Karpas-422 (cell line): ENCODE data around the gene OTOGL. TPM values are rescaled to one million over a fixed set of nuclear protein-coding genes. Genes with fewer than 3 reads are reported as not detected.
"Not testable (repeated sequence)": the region's sequence is repeated elsewhere in the genome, so short reads cannot be mapped to it uniquely, and the experiment has no call there.

ENCODE experiments used
- DNase-seq: peaks from one replicate; pipeline ENCODE4 v3.0.0-alpha.2; 2015
- H2AFZ ChIP-seq: fragments of 200-600 bp; sonication (generic); 2 replicates; pipeline ENCODE4 v1.6.1; 2014; ENCODE audit warnings: antibody characterized with exemption, low read length, mixed read lengths
- H3K27ac ChIP-seq: fragments of 200-600 bp; sonication (generic); 2 replicates; pipeline ENCODE4 v1.5.1; 2014; ENCODE audit warnings: mild to moderate bottlenecking, low read length, moderate library complexity
- H3K27me3 ChIP-seq: fragments of 200-600 bp; sonication (generic); 2 replicates; pipeline ENCODE4 v1.6.1; 2014; ENCODE audit warnings: low read length, mixed read lengths
- H3K36me3 ChIP-seq: fragments of 200-600 bp; sonication (generic); 2 replicates; pipeline ENCODE4 v1.6.1; 2014; ENCODE audit warnings: low read length, mixed read lengths; ENCODE audit not compliant: insufficient read depth
- H3K4me1 ChIP-seq: fragments of 200-600 bp; sonication (generic); 2 replicates; pipeline ENCODE4 v1.6.1; 2014; ENCODE audit warnings: mild to moderate bottlenecking, low read length, mixed read lengths
- H3K4me2 ChIP-seq: fragments of 200-600 bp; sonication (generic); 2 replicates; pipeline ENCODE4 v1.6.1; 2014; ENCODE audit warnings: low read length, low read depth, mild to moderate bottlenecking; ENCODE audit not compliant: poor library complexity, severe bottlenecking
- H3K4me3 ChIP-seq: fragments of 200-600 bp; sonication (generic); 2 replicates; pipeline ENCODE4 v1.5.1; 2014; ENCODE audit warnings: mild to moderate bottlenecking, antibody characterized with exemption, low read length, mixed read lengths
- H3K79me2 ChIP-seq: fragments of 200-600 bp; sonication (generic); 2 replicates; pipeline ENCODE4 v1.6.1; 2014; ENCODE audit warnings: mild to moderate bottlenecking, low read length, mixed read lengths
- H3K9ac ChIP-seq: fragments of 200-600 bp; sonication (generic); 2 replicates; pipeline ENCODE4 v1.6.0; 2014; ENCODE audit warnings: low read length
- H3K9me2 ChIP-seq: fragments of 200-600 bp; sonication (generic), shearing (Covaris generic); replicated peaks from 2 replicates; pipeline ENCODE4 v1.6.0; 2014; ENCODE audit warnings: mild to moderate bottlenecking, low read length, moderate library complexity; ENCODE audit not compliant: insufficient read depth
- H3K9me3 ChIP-seq: fragments of 300-700, 200-600 bp; sonication (generic); 2 replicates; pipeline ENCODE4 v1.6.1; 2014; ENCODE audit warnings: low read length, mixed read lengths
- H4K20me1 ChIP-seq: fragments of 200-600 bp; sonication (generic); 2 replicates; pipeline ENCODE4 v1.6.1; 2014; ENCODE audit warnings: mild to moderate bottlenecking, antibody characterized with exemption, low read length, low read depth; ENCODE audit not compliant: insufficient read depth
- total RNA-seq: library from RNA; depleted of rRNA; stranded (reverse); fragments of >200 nt; shearing (Covaris generic); gene quantifications from 2 replicates; pipeline ENCODE4 v1.2.3, GENCODE V29; 2014; ENCODE audit warnings: low replicate concordance

Gene OTOGL
- total RNA-seq, 1 experiment from 2014 or later: not detected

DNA sequence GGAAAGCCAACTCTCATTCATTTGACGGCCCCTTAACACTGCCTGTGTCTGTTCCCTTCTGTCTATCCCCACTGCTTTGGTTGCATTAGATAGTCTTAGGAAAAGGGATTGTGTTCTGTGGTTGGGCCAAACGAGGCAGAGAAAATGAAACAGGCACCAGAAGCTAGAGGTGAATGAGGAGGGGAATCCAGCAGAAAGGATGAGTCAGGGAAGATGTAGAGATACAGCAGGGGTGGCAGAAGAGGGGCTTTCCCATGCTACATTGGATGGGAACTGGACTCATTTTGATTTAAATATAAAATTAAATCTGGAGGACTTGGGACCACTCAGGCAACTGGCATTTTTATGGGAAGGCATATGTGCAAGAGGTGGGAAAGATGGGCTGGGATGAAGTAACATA, 43.3 kb downstream of the OTOGL start:
- Histone ChIP-seq H3K27ac (no peak overlapping the region), H2AFZ (no peak overlapping the region), H3K27me3 (no peaks in the 10 kb centered on the region), H4K20me1 (no peaks in the 10 kb centered on the region), H3K36me3 (no peaks in the 10 kb centered on the region), H3K4me2 (no peak overlapping the region), H3K79me2 (no peaks in the 10 kb centered on the region), H3K4me3 (no peak overlapping the region), H3K9ac (no peak overlapping the region), H3K9me3 (no peaks in the 10 kb centered on the region), H3K4me1 (no peaks in the 10 kb centered on the region), H3K9me2 (no peaks in the 10 kb centered on the region)
- no peak for DNase-seq

DNA sequence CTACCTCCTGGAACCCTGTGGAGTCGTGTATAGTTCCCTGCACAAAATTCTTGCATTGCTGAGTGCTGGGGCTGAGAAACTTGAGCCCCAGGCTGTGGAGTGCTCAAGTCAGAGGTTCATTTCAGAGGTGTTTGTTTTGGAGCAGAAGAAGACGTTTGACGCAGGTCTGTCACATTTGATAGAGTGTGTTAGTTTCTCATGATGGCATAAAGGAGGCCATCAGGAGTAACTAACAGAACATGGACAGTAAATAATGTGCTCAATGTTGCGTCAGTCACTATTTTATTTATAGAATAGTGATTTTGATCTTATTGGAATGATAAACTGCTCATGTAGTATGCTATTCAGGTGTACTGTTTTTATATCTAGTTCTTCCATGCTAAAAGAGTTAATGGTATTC, 44.2 kb downstream of the OTOGL start:
- Histone ChIP-seq H3K4me1 (no peaks in the 10 kb centered on the region), H3K36me3 (no peaks in the 10 kb centered on the region), H3K9ac (no peak overlapping the region), H3K27me3 (no peaks in the 10 kb centered on the region), H3K9me3 (no peaks in the 10 kb centered on the region), H3K9me2 (no peaks in the 10 kb centered on the region), H3K27ac (no peak overlapping the region), H2AFZ (no peak overlapping the region), H4K20me1 (no peaks in the 10 kb centered on the region), H3K4me3 (no peak overlapping the region), H3K79me2 (no peaks in the 10 kb centered on the region), H3K4me2 (no peak overlapping the region)
- no peak for DNase-seq

DNA sequence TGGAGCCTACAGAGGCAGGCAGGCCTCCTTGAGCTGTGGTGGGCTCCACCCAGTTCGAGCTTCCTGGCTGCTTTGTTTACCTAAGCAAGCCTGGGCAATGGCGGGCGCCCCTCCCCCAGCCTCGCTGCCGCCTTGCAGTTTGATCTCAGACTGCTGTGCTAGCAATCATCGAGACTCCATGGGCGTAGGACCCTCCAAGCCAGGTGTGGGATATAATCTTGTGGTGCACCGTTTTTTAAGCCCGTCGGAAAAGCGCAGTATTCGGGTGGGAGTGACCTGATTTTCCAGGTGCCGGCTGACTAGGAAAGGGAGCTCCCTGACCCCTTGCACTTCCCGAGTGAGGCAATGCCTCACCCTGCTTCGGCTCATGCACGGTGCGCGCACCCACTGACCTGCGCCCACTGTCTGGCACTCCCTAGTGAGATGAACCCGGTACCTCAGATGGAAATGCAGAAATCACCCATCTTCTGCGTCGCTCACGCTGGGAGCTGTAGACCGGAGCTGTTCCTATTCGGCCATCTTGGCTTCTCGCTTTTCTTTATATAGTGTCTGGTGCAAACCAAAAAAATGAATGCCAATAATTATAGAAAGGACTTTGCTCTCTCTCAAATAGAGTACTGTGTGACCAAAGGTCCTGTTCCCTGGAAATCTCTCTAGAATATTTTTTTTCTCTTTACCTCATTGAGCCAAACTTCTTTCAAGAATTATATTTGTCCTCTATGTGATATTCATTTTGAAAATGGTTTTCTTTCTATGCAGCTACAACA, 50.4 kb downstream of the OTOGL start:
- H3K27me3 ChIP-seq, H3K9me2 ChIP-seq, H3K9me3 ChIP-seq, H3K9ac ChIP-seq, H3K36me3 ChIP-seq, H3K4me1 ChIP-seq, DNase-seq, H3K4me3 ChIP-seq, H3K79me2 ChIP-seq, H3K27ac ChIP-seq, H4K20me1 ChIP-seq, H2AFZ ChIP-seq, H3K4me2 ChIP-seq: not testable (repeated sequence)

DNA sequence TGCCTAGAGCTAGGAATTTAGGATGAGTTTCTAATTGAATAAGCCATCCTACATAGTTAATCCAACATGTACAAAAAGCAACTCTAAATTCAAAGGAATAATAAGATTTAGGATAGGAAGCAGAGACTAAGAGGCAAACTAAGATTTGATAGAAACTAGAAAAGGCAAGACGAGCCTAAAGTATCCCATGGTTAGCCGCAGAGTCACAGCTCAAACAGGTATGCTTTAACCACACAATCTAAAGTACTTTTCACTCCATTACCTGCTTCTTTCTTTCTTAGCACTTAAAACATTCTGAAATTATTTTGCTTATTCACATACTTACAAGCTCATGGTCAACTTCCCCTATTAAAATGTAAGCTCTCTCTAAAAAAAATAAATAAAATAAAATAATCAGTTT, 51.8 kb downstream of the OTOGL start:
- H3K4me1 ChIP-seq: no peaks in the 10 kb centered on the region
- H3K9me3 ChIP-seq: no peaks in the 10 kb centered on the region
- no peak overlapping the region for H2AFZ ChIP-seq
- H3K4me2 ChIP-seq: no peak overlapping the region
- no peak for DNase-seq
- no peaks in the 10 kb centered on the region for H3K79me2 ChIP-seq
- no peaks in the 10 kb centered on the region for H3K9me2 ChIP-seq
- H3K9ac ChIP-seq: no peak overlapping the region
- no peaks in the 10 kb centered on the region for H4K20me1 ChIP-seq
- no peak overlapping the region for H3K27ac ChIP-seq
- H3K4me3 ChIP-seq: no peak overlapping the region
- no peaks in the 10 kb centered on the region for H3K36me3 ChIP-seq
- no peaks in the 10 kb centered on the region for H3K27me3 ChIP-seq

DNA sequence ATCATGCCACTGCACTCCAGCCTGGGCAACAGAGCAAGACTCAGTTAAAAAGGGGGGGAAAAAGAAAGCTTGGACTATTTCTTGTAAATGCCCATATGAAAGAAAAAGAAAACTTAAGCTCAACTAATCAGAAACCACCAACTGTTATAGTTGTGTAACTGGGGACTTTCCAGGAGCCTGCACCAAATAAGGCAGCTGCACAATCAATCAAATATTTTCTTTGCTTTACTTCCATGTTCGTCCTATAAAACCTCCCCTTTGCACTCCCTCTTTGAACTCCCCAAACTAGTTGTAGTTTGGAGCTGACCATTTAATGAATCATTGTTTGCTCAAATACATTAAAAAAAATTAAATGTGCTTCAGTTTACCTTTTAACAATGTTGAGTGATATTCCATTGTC, 54.9 kb downstream of the OTOGL start:
- H3K27me3 ChIP-seq: no peaks in the 10 kb centered on the region
- H3K9ac ChIP-seq: no peak overlapping the region
- DNase-seq: no peak
- no peaks in the 10 kb centered on the region for H3K36me3 ChIP-seq
- H3K4me3 ChIP-seq: no peak overlapping the region
- H3K9me3 ChIP-seq: no peaks in the 10 kb centered on the region
- H3K27ac ChIP-seq: no peak overlapping the region
- no peak overlapping the region for H3K4me2 ChIP-seq
- H3K9me2 ChIP-seq: no peaks in the 10 kb centered on the region
- no peaks in the 10 kb centered on the region for H3K4me1 ChIP-seq
- no peaks in the 10 kb centered on the region for H4K20me1 ChIP-seq
- H2AFZ ChIP-seq: no peak overlapping the region
- no peaks in the 10 kb centered on the region for H3K79me2 ChIP-seq

DNA sequence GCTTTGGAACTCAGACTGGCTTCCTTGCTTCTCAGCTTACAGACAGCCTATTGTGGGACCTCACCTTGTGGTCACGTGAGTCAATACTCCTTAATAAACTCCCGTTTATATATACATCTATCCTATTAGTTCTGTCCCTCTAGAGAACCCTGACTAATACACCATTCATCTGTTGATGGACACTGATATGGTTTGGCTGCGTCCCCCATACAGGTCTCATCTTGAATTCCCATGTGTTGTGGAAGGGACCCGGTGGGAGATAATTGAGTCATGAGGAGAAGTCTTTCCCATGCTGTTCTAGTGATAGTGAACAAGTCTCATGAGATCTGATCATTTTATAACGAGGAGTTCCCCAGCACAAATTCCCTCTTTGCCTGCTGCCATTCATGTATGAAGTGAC, 57.0 kb downstream of the OTOGL start:
- no peak overlapping the region for H3K9ac ChIP-seq
- no peak overlapping the region for H2AFZ ChIP-seq
- H3K79me2 ChIP-seq: no peaks in the 10 kb centered on the region
- no peaks in the 10 kb centered on the region for H3K4me1 ChIP-seq
- H3K27ac ChIP-seq: no peak overlapping the region
- no peaks in the 10 kb centered on the region for H3K36me3 ChIP-seq
- DNase-seq: no peak
- H3K9me3 ChIP-seq: no peaks in the 10 kb centered on the region
- H3K4me3 ChIP-seq: no peak overlapping the region
- H3K9me2 ChIP-seq: no peaks in the 10 kb centered on the region; the same call in 1 of the 2 replicates
- H3K27me3 ChIP-seq: no peaks in the 10 kb centered on the region
- H3K4me2 ChIP-seq: no peak overlapping the region
- H4K20me1 ChIP-seq: no peaks in the 10 kb centered on the region

DNA sequence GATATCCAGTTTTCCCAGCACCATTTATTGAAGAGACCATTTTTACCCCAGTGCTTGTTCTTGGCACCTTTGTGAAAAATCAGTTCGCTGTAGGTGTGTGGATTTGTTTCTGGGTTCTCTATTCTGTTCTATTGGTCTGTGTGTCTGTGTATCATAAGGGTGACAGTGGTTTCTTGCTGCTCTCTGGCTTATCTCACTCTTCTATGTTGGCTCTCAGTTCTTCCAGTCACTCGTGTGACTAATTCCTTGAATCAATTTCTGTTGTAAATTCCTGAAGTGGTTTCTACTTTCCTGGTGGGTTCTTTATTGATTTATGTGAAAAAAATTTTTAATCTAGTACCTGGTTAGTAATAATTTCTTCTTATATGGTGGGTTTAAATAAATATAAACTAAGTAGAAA, 58.3 kb downstream of the OTOGL start:
- Histone ChIP-seq H3K27me3 (no peaks in the 10 kb centered on the region), H3K4me1 (peaks cover 10% of the 10 kb centered on the region), H3K9ac (no peak overlapping the region), H3K9me3 (no peaks in the 10 kb centered on the region), H4K20me1 (no peaks in the 10 kb centered on the region), H3K79me2 (no peaks in the 10 kb centered on the region), H3K9me2 (no peaks in the 10 kb centered on the region; the same call in 1 of the 2 replicates), H3K27ac (no peak overlapping the region), H3K4me3 (no peak overlapping the region), H2AFZ (no peak overlapping the region), H3K4me2 (no peak overlapping the region), H3K36me3 (no peaks in the 10 kb centered on the region)
- no peak for DNase-seq

DNA sequence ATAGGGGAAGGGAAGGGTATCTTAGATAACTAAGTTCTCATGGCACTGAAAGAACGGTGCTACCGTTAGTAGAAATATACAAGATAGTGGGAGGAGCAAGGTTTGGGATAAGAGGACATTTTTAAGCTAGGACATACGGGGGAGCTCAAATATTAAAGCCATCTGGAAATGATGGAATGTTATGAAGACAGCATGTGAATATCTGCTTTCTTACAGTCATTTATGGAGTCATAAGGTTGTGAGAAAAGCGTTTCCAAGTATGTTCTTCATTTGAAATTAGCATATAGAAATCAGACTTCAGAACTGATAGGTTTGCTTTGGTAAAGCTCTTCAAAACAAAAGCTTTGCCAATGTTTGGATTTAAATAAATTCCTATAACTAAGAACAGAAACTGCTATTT, 62.3 kb downstream of the OTOGL start:
- no peaks in the 10 kb centered on the region for H3K79me2 ChIP-seq
- H3K9me2 ChIP-seq: no peaks in the 10 kb centered on the region; the same call in 1 of the 2 replicates
- H3K27ac ChIP-seq: no peak overlapping the region
- H3K36me3 ChIP-seq: no peaks in the 10 kb centered on the region
- H3K27me3 ChIP-seq: no peaks in the 10 kb centered on the region
- no peak overlapping the region for H3K4me2 ChIP-seq
- H3K4me3 ChIP-seq: no peak overlapping the region; the same call in 1 of the 2 replicates
- H3K4me1 ChIP-seq: peaks cover 10% of the 10 kb centered on the region
- H3K9me3 ChIP-seq: no peaks in the 10 kb centered on the region
- H4K20me1 ChIP-seq: no peaks in the 10 kb centered on the region
- no peak overlapping the region for H2AFZ ChIP-seq
- no peak overlapping the region for H3K9ac ChIP-seq
- DNase-seq: no peak
